Measurements from ENCODE around the gene ELF2.
"Not testable (repeated sequence)": the region's sequence is repeated elsewhere in the genome, so short reads cannot be mapped to it uniquely, and the experiment has no call there.

The ELF2 gene

GRCh38 chr4:139177049-139177868 is at the start of gene ELF2:
Gene ELF2 (minus strand): TSS chr4:139177218. CDS start chr4:139137701, 39,517 bp downstream.
- peak; percentile 76 for DNase-seq (ENCODE audit: low spot score)

- DNase-seq (ENCODE audit: low spot score), result no peak
Measured at GRCh38 chr4:139223682-139224317, 46.8 kb upstream of the ELF2 start.

- DNase-seq (ENCODE audit: low spot score), result no peak
Measured at GRCh38 chr4:139222215-139222614, 45.2 kb upstream of the ELF2 start.

- DNase-seq (ENCODE audit: low spot score), result no peak
Measured at GRCh38 chr4:139221687-139222086, 44.7 kb upstream of the ELF2 start.

GRCh38 chr4:139219450-139220055 is 42.5 kb upstream of the ELF2 start:
- no peak for DNase-seq (ENCODE audit: low spot score)

- no peak for DNase-seq (ENCODE audit: low spot score)
Measured at GRCh38 chr4:139214039-139214534, 37.1 kb upstream of the ELF2 start.

GRCh38 chr4:139213633-139214032 is 36.6 kb upstream of the ELF2 start:
- not testable (repeated sequence) for DNase-seq (ENCODE audit: low spot score)

GRCh38 chr4:139212900-139213299 is 35.9 kb upstream of the ELF2 start:
- no peak for DNase-seq (ENCODE audit: low spot score)

GRCh38 chr4:139210486-139210885 is 33.5 kb upstream of the ELF2 start:
- DNase-seq (ENCODE audit: low spot score), result no peak

- no peak for DNase-seq (ENCODE audit: low spot score)
Measured at GRCh38 chr4:139209470-139210063, 32.5 kb upstream of the ELF2 start.

- DNase-seq (ENCODE audit: low spot score), result no peak
Measured at GRCh38 chr4:139208404-139208945, 31.5 kb upstream of the ELF2 start.

GRCh38 chr4:139207873-139208403 is 30.9 kb upstream of the ELF2 start:
- no peak for DNase-seq (ENCODE audit: low spot score)

GRCh38 chr4:139207247-139207646 is 30.2 kb upstream of the ELF2 start:
- no peak for DNase-seq (ENCODE audit: low spot score)

GRCh38 chr4:139202991-139203390 is 26.0 kb upstream of the ELF2 start:
- no peak for DNase-seq (ENCODE audit: low spot score)

- DNase-seq (ENCODE audit: low spot score), result no peak
Measured at GRCh38 chr4:139200506-139200905, 23.5 kb upstream of the ELF2 start.

- DNase-seq (ENCODE audit: low spot score), result no peak
Measured at GRCh38 chr4:139200102-139200501, 23.1 kb upstream of the ELF2 start.

- not testable (repeated sequence) for DNase-seq (ENCODE audit: low spot score)
Measured at GRCh38 chr4:139197214-139197613, 20.2 kb upstream of the ELF2 start.

- DNase-seq (ENCODE audit: low spot score), result no peak
Measured at GRCh38 chr4:139196462-139196861, 19.4 kb upstream of the ELF2 start.

GRCh38 chr4:139191373-139191772 is 14.4 kb upstream of the ELF2 start:
- no peak for DNase-seq (ENCODE audit: low spot score)

- DNase-seq (ENCODE audit: low spot score), result no peak
Measured at GRCh38 chr4:139189972-139190371, 13.0 kb upstream of the ELF2 start.

- DNase-seq (ENCODE audit: low spot score), result no peak
Measured at GRCh38 chr4:139189417-139189749, 12.4 kb upstream of the ELF2 start.
